ENCODE results near the gene RSBN1.

RSBN1 gene

DNA sequence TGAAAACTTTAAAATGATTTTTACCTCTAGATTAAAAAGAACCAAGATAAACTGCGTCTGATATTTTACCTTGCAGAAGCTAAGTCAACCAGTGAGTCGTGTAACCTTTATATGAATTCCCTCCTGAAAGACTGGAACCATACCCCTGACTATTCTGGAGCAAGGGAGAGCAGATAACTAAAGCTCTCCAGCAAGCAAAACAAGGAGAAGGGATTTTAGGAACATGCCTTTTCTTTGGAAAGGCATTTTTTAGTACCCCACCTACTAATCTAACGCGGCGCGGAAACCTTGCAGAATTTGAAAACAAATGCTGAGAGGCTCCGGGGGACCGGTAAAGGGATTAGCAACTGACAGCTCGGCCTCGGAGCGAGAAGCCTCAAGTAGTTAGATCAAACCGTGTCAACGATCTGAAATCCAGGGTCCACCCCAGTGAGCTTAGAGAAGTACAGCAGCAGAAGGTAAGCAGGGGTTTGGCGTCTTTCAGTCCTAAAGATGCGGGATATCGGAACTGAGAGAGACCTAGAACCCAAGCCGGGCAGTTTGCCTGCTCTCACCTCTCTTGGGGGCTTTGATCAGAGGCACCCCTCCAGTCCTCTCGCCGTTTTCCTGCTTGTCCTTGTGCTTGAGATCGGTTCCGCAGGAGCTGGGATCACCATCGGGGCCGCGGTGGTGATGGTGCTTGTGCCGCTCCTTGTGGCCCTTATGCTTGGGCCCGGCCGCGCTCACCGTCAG lies 954 bp downstream of the RSBN1 start:
- peak overlapping the region; percentile 95 to 96 for H3K4me3 ChIP-seq (ENCODE audit: low read depth in 1 of 2, low read length in 1 of 2)
- no peaks in the 10 kb centered on the region for H3K9me3 ChIP-seq
- H3K27ac ChIP-seq = peak overlapping the region; percentile 95
- peaks cover 31% of the 10 kb centered on the region for H3K36me3 ChIP-seq
- H3K4me1 ChIP-seq (ENCODE audit: control insufficient read depth in 1 of 2, insufficient read depth in 1 of 2, low read depth in 1 of 2, low read length in 1 of 2) = peaks cover 41 to 44% of the 10 kb centered on the region in 2 experiments
- TF ChIP-seq, protein P1, sequence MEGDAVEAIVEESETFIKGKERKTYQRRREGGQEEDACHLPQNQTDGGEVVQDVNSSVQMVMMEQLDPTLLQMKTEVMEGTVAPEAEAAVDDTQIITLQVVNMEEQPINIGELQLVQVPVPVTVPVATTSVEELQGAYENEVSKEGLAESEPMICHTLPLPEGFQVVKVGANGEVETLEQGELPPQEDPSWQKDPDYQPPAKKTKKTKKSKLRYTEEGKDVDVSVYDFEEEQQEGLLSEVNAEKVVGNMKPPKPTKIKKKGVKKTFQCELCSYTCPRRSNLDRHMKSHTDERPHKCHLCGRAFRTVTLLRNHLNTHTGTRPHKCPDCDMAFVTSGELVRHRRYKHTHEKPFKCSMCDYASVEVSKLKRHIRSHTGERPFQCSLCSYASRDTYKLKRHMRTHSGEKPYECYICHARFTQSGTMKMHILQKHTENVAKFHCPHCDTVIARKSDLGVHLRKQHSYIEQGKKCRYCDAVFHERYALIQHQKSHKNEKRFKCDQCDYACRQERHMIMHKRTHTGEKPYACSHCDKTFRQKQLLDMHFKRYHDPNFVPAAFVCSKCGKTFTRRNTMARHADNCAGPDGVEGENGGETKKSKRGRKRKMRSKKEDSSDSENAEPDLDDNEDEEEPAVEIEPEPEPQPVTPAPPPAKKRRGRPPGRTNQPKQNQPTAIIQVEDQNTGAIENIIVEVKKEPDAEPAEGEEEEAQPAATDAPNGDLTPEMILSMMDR (IDR thresholded peaks at IDR 0.05) = no peak
- H3K27me3 ChIP-seq = no peaks in the 10 kb centered on the region

DNA sequence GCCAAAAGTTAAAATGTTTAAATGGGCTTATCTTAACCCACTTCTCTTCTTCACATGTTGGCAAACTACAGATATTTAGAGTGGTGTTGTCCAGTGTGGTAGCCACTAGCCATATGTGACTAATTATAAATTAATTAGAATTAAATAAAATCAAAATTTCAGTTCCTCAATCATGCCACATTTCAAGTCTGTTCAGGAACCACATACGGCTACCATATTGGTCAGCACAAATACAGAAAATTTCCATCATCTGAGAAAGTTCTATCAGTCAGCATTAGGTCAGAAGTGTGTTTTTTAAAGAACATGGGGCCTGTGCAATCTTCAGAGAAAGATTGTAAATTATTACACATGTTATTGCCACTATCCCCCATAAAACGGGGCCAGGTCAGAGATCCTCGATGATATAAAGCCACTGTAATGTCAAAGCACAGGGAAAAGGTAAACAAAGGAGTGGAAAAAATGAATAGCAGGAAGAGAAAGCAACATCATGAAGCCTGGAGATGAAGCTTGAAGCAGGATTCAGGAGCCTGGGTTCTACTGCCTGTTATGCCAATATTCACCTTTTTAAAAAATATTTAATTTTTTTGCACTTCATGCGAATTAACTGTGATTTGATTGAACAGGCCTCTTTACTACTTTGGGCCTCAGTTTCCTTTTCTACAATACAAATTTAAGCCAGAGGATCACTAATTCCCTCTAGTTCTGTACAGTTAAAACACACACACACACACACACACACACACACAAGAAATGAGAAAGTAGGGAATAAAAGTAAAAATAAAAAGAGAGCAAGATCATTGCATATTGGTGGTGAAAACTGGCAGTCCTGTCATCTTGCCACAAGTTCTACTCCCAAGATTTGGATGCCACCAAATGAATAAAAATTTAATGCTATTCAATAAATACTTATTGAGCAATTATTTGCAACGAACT lies 2.3 kb downstream of the RSBN1 start:
- Histone ChIP-seq H3K9me3 (no peaks in the 10 kb centered on the region), H3K4me3 (ENCODE audit: low read depth in 1 of 2, low read length in 1 of 2) (peak overlapping the region; percentile 95 to 96), H3K27ac (peak overlapping the region; percentile 95), H3K4me1 (ENCODE audit: control insufficient read depth in 1 of 2, insufficient read depth in 1 of 2, low read depth in 1 of 2, low read length in 1 of 2) (peaks cover 45 to 50% of the 10 kb centered on the region in 2 experiments), H3K27me3 (no peaks in the 10 kb centered on the region), H3K36me3 (peaks cover 19% of the 10 kb centered on the region)
- TF ChIP-seq, protein P1 (IDR thresholded peaks at IDR 0.05) = no peak

DNA sequence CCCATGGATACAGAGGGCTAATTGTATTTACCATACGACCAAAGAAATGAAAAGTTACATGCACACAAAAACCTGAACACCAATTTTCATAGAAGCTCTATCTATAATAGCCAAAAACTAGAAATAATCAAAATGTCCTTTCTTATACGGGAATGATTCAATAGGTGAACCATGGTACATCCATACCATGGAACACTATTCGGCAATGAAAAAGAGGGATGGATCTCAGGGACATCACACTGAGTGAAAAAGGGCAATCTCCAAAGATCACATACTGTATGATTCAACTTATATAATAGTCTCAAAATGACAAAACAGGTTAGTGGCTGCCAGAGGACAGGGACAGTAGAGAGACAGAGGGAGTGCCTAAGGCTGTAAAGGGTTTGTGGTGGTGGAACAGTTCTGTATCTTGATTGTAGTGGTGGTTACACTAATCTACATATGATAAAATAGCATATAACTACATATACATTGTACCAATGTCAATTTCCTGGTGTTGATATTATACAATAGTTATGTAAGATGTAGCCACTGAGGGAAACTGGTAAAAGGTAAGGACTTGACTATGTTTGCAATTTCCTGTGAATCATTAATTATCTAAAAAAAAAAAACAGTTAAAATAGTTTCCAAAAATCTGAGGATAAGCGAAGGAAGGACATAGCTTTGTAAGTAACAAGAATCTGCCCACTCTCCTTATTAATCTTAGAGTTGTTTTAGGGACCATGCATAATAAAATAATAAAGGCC lies 3.7 kb downstream of the RSBN1 start:
- TF ChIP-seq, protein P1 (IDR thresholded peaks at IDR 0.05) = no peak
- H3K27ac ChIP-seq = peak overlapping the region; percentile 95
- H3K4me1 ChIP-seq (ENCODE audit: control insufficient read depth in 1 of 2, insufficient read depth in 1 of 2, low read depth in 1 of 2, low read length in 1 of 2) = peaks cover 45 to 58% of the 10 kb centered on the region in 2 experiments

GRCh38 chr1:113805639-113806038 lies 6.6 kb downstream of the RSBN1 start:
- Histone ChIP-seq H3K9me3 (no peaks in the 10 kb centered on the region), H3K27ac (peak overlapping the region; percentile 57), H3K4me3 (ENCODE audit: low read depth in 1 of 2, low read length in 1 of 2) (no peak overlapping the region), H3K4me1 (ENCODE audit: control insufficient read depth in 1 of 2, insufficient read depth in 1 of 2, low read depth in 1 of 2, low read length in 1 of 2) (peaks cover 33 to 42% of the 10 kb centered on the region in 2 experiments), H3K27me3 (no peaks in the 10 kb centered on the region), H3K36me3 (no peaks in the 10 kb centered on the region)
- TF ChIP-seq, protein P1 (IDR thresholded peaks at IDR 0.05) = no peak

More for the DNA sequence above, 3.7 kb downstream of the RSBN1 start:
- no peaks in the 10 kb centered on the region for H3K9me3 ChIP-seq
- no peaks in the 10 kb centered on the region for H3K27me3 ChIP-seq
- H3K36me3 ChIP-seq = peaks cover 5% of the 10 kb centered on the region
- H3K4me3 ChIP-seq (ENCODE audit: low read depth in 1 of 2, low read length in 1 of 2) = peak overlapping the region in 1 of 2 experiments; percentile 6

DNA sequence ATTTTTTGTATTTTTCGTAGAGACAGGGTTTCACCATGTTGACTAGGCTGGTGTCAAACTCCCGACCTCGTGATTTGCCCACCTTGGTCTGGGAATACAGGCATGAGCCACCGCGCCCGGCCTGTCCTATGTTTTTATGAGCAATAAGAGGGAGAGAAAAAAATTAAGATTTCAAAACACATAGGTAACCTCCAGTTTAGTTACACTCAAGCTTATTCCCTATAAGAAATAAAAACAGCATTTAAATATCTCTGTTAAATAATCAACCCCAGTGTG lies 7.1 kb downstream of the RSBN1 start:
- Histone ChIP-seq H3K4me3 (ENCODE audit: low read depth in 1 of 2, low read length in 1 of 2) (no peak overlapping the region), H3K4me1 (ENCODE audit: control insufficient read depth in 1 of 2, insufficient read depth in 1 of 2, low read depth in 1 of 2, low read length in 1 of 2) (peaks cover 29 to 38% of the 10 kb centered on the region in 2 experiments), H3K27ac (peak overlapping the region; percentile 57), H3K9me3 (no peaks in the 10 kb centered on the region), H3K36me3 (no peaks in the 10 kb centered on the region), H3K27me3 (no peaks in the 10 kb centered on the region)
- TF ChIP-seq, protein P1 (IDR thresholded peaks at IDR 0.05) = no peak

Measured in neutrophil (primary cell).